Neural progenitor cell (in vitro differentiated cells): Measurements from ENCODE around the gene RNF145. TPM values are rescaled to one million over a fixed set of nuclear protein-coding genes. Genes with fewer than 3 reads are reported as not detected.

Source experiments
- DNase-seq: peaks from one replicate; pipeline ENCODE4 v3.0.0-alpha.2; 2016; ENCODE audit warnings: low spot score
- H2AFZ ChIP-seq: fragments of 200-600 bp; sonication (generic); replicated peaks from 2 replicates; pipeline ENCODE4 v1.6.1; 2016; ENCODE audit warnings: antibody characterized with exemption
- H3F3A ChIP-seq: fragments of 200-600 bp; sonication (generic); 2 replicates; pipeline ENCODE4 v1.6.1; 2016; ENCODE audit warnings: antibody characterized with exemption, low read depth
- H3K27ac ChIP-seq: fragments of 200-600 bp; sonication (generic); 2 replicates; pipeline ENCODE4 v1.5.1; 2016; ENCODE audit warnings: mild to moderate bottlenecking
- H3K27me3 ChIP-seq: fragments of 200-600 bp; sonication (generic); 2 replicates; pipeline ENCODE4 v1.6.1; 2016; ENCODE audit warnings: mild to moderate bottlenecking, moderate library complexity
- H3K36me3 ChIP-seq: fragments of 200-600 bp; sonication (generic); 2 replicates; pipeline ENCODE4 v1.5.1; 2016
- H3K4me1 ChIP-seq: fragments of 200-600 bp; sonication (generic); 2 replicates; pipeline ENCODE4 v1.6.1; 2016; ENCODE audit warnings: mixed run types
- H3K4me2 ChIP-seq: fragments of 200-600 bp; sonication (generic); 2 replicates; pipeline ENCODE4 v1.6.1; 2016
- H3K4me3 ChIP-seq: fragments of 200-600 bp; sonication (generic); 2 replicates; pipeline ENCODE4 v1.5.1; 2016
- H3K79me2 ChIP-seq: fragments of 200-600 bp; sonication (generic); 2 replicates; pipeline ENCODE4 v1.6.1; 2016; ENCODE audit warnings: low read depth
- H3K9ac ChIP-seq: fragments of 200-600 bp; sonication (generic); 2 replicates; pipeline ENCODE4 v1.6.1; 2016
- H3K9me3 ChIP-seq: fragments of 200-600 bp; sonication (generic); 2 replicates; pipeline ENCODE4 v1.5.1; 2016; ENCODE audit warnings: low read depth
- H4K20me1 ChIP-seq: fragments of 200-600 bp; sonication (generic); 2 replicates; pipeline ENCODE4 v1.6.1; 2016; ENCODE audit warnings: low read depth
- H3K27ac Mint-ChIP-seq: 3 replicates; pipeline ENCODE4 v1.8.0; 2021; ENCODE audit warnings: mixed read lengths
- H3K27me3 Mint-ChIP-seq: 2 replicates; pipeline ENCODE4 v1.8.0; 2022; ENCODE audit warnings: low read depth, mild to moderate bottlenecking, inconsistent platforms, moderate library complexity, mixed read lengths; ENCODE audit not compliant: insufficient read depth
- H3K36me3 Mint-ChIP-seq: 3 replicates; pipeline ENCODE4 v1.8.0; 2021; ENCODE audit warnings: mixed read lengths
- H3K4me1 Mint-ChIP-seq: 3 replicates; pipeline ENCODE4 v1.8.0; 2021; ENCODE audit warnings: mixed read lengths
- H3K4me3 Mint-ChIP-seq: 3 replicates; pipeline ENCODE4 v1.8.0; 2021; ENCODE audit warnings: mild to moderate bottlenecking, moderate library complexity, mixed read lengths
- H3K9me3 Mint-ChIP-seq: 3 replicates; pipeline ENCODE4 v1.8.0; 2020; ENCODE audit warnings: mixed read lengths
- EZH2 ChIP-seq: fragments of 200-600 bp; sonication (generic); IDR thresholded peaks from 2 replicates; pipeline ENCODE4 v1.6.1; 2017; ENCODE audit warnings: antibody characterized with exemption, mild to moderate bottlenecking, moderate library complexity
- EZH2phosphoT487 ChIP-seq: fragments of 200-600 bp; sonication (generic); IDR thresholded peaks from 2 replicates; pipeline ENCODE4 v1.6.1; 2017; ENCODE audit warnings: antibody characterized with exemption
- total RNA-seq: library from RNA; depleted of rRNA; stranded (reverse); fragments of >200 nt; gene quantifications from 2 replicates; pipeline ENCODE4 v1.2.3, GENCODE V29; 2015; ENCODE audit warnings: low replicate concordance
- TF ChIP-seq, protein P1 (sequence below): fragments of 200-600 bp; sonication (generic); IDR thresholded peaks from 2 replicates; pipeline ENCODE4 v1.5.1; 2017; ENCODE audit warnings: antibody characterized with exemption, mild to moderate bottlenecking

RNF145 gene
- total RNA-seq, 1 donor from 2014 or later = 80.0 TPM

GRCh38 chr5:159179529-159180305 is 29.6 kb downstream of the RNF145 start:
- Histone ChIP-seq H2AFZ (no peak overlapping the region), H3K9me3 (no peaks in the 10 kb centered on the region), H4K20me1 (peaks cover 6% of the 10 kb centered on the region), H3K4me1 (peaks cover 11% of the 10 kb centered on the region), H3K27ac (no peak overlapping the region), H3K4me3 (no peak overlapping the region), H3K27me3 (no peaks in the 10 kb centered on the region), H3F3A (no peaks in the 10 kb centered on the region), H3K9ac (no peak overlapping the region), H3K4me2 (no peak overlapping the region), H3K79me2 (peaks cover 17% of the 10 kb centered on the region), H3K36me3 (no peaks in the 10 kb centered on the region)
- H3K9me3 Mint-ChIP-seq = no peaks in the 10 kb centered on the region
- DNase-seq = no peak
- TF ChIP-seq EZH2 (no peak), EZH2phosphoT487 (no peak)
- TF ChIP-seq, protein P1, sequence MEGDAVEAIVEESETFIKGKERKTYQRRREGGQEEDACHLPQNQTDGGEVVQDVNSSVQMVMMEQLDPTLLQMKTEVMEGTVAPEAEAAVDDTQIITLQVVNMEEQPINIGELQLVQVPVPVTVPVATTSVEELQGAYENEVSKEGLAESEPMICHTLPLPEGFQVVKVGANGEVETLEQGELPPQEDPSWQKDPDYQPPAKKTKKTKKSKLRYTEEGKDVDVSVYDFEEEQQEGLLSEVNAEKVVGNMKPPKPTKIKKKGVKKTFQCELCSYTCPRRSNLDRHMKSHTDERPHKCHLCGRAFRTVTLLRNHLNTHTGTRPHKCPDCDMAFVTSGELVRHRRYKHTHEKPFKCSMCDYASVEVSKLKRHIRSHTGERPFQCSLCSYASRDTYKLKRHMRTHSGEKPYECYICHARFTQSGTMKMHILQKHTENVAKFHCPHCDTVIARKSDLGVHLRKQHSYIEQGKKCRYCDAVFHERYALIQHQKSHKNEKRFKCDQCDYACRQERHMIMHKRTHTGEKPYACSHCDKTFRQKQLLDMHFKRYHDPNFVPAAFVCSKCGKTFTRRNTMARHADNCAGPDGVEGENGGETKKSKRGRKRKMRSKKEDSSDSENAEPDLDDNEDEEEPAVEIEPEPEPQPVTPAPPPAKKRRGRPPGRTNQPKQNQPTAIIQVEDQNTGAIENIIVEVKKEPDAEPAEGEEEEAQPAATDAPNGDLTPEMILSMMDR = no peak
- H3K36me3 Mint-ChIP-seq = peaks cover 8% of the 10 kb centered on the region
- H3K27ac Mint-ChIP-seq = no peak overlapping the region
- H3K4me3 Mint-ChIP-seq = no peak overlapping the region
- no peaks in the 10 kb centered on the region for H3K27me3 Mint-ChIP-seq
- peaks cover 8% of the 10 kb centered on the region for H3K4me1 Mint-ChIP-seq

- H3K27ac ChIP-seq = no peak overlapping the region
- H3K36me3 ChIP-seq = no peaks in the 10 kb centered on the region
- H3K9me3 ChIP-seq = no peaks in the 10 kb centered on the region
- peaks cover 5% of the 10 kb centered on the region for H4K20me1 ChIP-seq
- no peaks in the 10 kb centered on the region for H3K27me3 ChIP-seq
- no peak overlapping the region for H3K4me2 ChIP-seq
- no peak for TF ChIP-seq EZH2phosphoT487
- TF ChIP-seq, protein P1 = no peak
- no peak for TF ChIP-seq EZH2
- H3K4me1 ChIP-seq = peaks cover 3% of the 10 kb centered on the region
- H3K4me3 Mint-ChIP-seq = no peak overlapping the region
- H3F3A ChIP-seq = no peaks in the 10 kb centered on the region
- no peaks in the 10 kb centered on the region for H3K27me3 Mint-ChIP-seq
- H3K9me3 Mint-ChIP-seq = no peaks in the 10 kb centered on the region
- H3K27ac Mint-ChIP-seq = no peak overlapping the region
- no peak overlapping the region for H2AFZ ChIP-seq
- DNase-seq = no peak
- peaks cover 10% of the 10 kb centered on the region for H3K79me2 ChIP-seq
- peaks cover 5% of the 10 kb centered on the region for H3K4me1 Mint-ChIP-seq
- peaks cover 8% of the 10 kb centered on the region for H3K36me3 Mint-ChIP-seq
- no peak overlapping the region for H3K4me3 ChIP-seq
- no peak overlapping the region for H3K9ac ChIP-seq
Measured at GRCh38 chr5:159178978-159179377, 30.4 kb downstream of the RNF145 start.

GRCh38 chr5:159175547-159175946 is 33.8 kb downstream of the RNF145 start:
- H3K4me1 Mint-ChIP-seq = peaks cover 5% of the 10 kb centered on the region
- no peak overlapping the region for H3K9ac ChIP-seq
- no peaks in the 10 kb centered on the region for H3K9me3 ChIP-seq
- peaks cover 17% of the 10 kb centered on the region for H3K36me3 Mint-ChIP-seq
- H3K4me3 ChIP-seq = no peak overlapping the region
- H3K4me2 ChIP-seq = no peak overlapping the region
- TF ChIP-seq EZH2 = no peak
- TF ChIP-seq, protein P1 = no peak
- no peak for TF ChIP-seq EZH2phosphoT487
- no peaks in the 10 kb centered on the region for H4K20me1 ChIP-seq
- H2AFZ ChIP-seq = no peak overlapping the region
- no peaks in the 10 kb centered on the region for H3K27me3 ChIP-seq
- no peaks in the 10 kb centered on the region for H3K27me3 Mint-ChIP-seq
- no peaks in the 10 kb centered on the region for H3F3A ChIP-seq
- H3K4me3 Mint-ChIP-seq = no peak overlapping the region
- H3K27ac Mint-ChIP-seq = no peak overlapping the region
- H3K27ac ChIP-seq = no peak overlapping the region
- no peaks in the 10 kb centered on the region for H3K36me3 ChIP-seq
- H3K9me3 Mint-ChIP-seq = no peaks in the 10 kb centered on the region
- peaks cover 5% of the 10 kb centered on the region for H3K79me2 ChIP-seq
- DNase-seq = no peak
- no peaks in the 10 kb centered on the region for H3K4me1 ChIP-seq
